K562 (cell line): Measurements from ENCODE around the gene MYPN. TPM values are rescaled to one million over a fixed set of nuclear protein-coding genes. Genes with fewer than 3 reads are reported as not detected.

ENCODE experiments used
- ATAC-seq: fragments of 200-7000 bp; cut with Tn5 transposase; 3 replicates; pipeline ENCODE4 v1.9.1; 2020; ENCODE audit warnings: moderate library complexity
- Bru-seq: library from RNA; stranded (reverse); fragments of 400-500 nt; gene quantifications from one replicate; lab custom pipeline; 2021; lab: Mats Ljungman, UMichigan
- BruChase-seq, 2 experiments: library from RNA; stranded (reverse); fragments of 400-500 nt; gene quantifications; one replicate each; lab custom pipeline; 2021; lab: Mats Ljungman, UMichigan
- BruUV-seq: library from RNA; stranded (reverse); fragments of 400-500 nt; replicated peaks from 2 replicates; lab custom pipeline; 2021; lab: Mats Ljungman, UMichigan
- CTCF ChIA-PET: fragments of 300-600 bp; formaldehyde crosslinking; extraction: SDS; loops from one replicate; lab custom pipeline; 2021; ENCODE audit warnings: low intra/inter-chr PET ratio; lab: Yijun Ruan, JAX
- POLR2A ChIA-PET: fragments of 300-600, 350-650 bp; sonication (Branson Sonifier 250); formaldehyde crosslinking; extraction: SDS; loops from one replicate; lab custom pipeline; 2021; ENCODE audit warnings: antibody characterized with exemption, inconsistent platforms; lab: Yijun Ruan, JAX
- DNase-seq, 4 experiments: peaks; one replicate each; pipeline versions ENCODE4 v3.0.0 to v3.0.0-alpha.2; 2011 to 2018; ENCODE audit warnings: low spot score in 3 of 4, mixed read lengths in 3 of 4; ENCODE audit errors: extremely low read depth in 1 of 4
- FAIRE-seq: peaks from 2 replicates; lab custom pipeline; 2011; peaks lifted over from hg19 to GRCh38; lab: Jason Lieb, UNC
- H2AFZ ChIP-seq: 2 replicates; pipeline ENCODE4 v1.6.0; 2011; ENCODE audit warnings: low read depth, low read length, control low read depth, inconsistent platforms
- H3K27ac ChIP-seq: fragments of 200-600 bp; 3 replicates; pipeline ENCODE4 v1.8.0; 2011; ENCODE audit warnings: low read depth, mild to moderate bottlenecking, control low read depth, inconsistent platforms, low read length, moderate library complexity, mixed read lengths; ENCODE audit errors: extremely low read depth
- H3K27me3 ChIP-seq, 2 experiments: fragments of 300-600 bp in 1 of 2; 2 replicates in 1 of 2; 3 replicates in 1 of 2; pipeline versions ENCODE4 v1.6.0 to v1.8.0; 2011; ENCODE audit warnings: inconsistent platforms in 2 of 2, low read length in 2 of 2, mild to moderate bottlenecking in 1 of 2, mixed read lengths in 1 of 2, moderate library complexity in 1 of 2; ENCODE audit not compliant: control insufficient read depth in 2 of 2, insufficient read depth in 2 of 2
- H3K36me3 ChIP-seq: fragments of 300-600 bp; 3 replicates; pipeline ENCODE4 v1.8.0; 2011; ENCODE audit warnings: mild to moderate bottlenecking, low read length, inconsistent platforms; ENCODE audit not compliant: control insufficient read depth, insufficient read depth
- H3K4me1 ChIP-seq, 2 experiments: fragments of 200-600 bp in 1 of 2; replicated peaks in 1 of 2; 2 replicates in 1 of 2; 3 replicates in 1 of 2; pipeline versions ENCODE4 v1.5.1 to v1.8.0; 2011; ENCODE audit warnings: inconsistent platforms in 2 of 2, low read length in 2 of 2, mild to moderate bottlenecking in 1 of 2, mixed read lengths in 1 of 2, moderate library complexity in 1 of 2; ENCODE audit not compliant: control insufficient read depth in 2 of 2, insufficient read depth in 2 of 2
- H3K4me2 ChIP-seq: 2 replicates; pipeline ENCODE4 v1.6.1; 2011; ENCODE audit warnings: low read length, control low read depth, inconsistent platforms, mixed read lengths; ENCODE audit not compliant: insufficient read depth
- H3K4me3 ChIP-seq: fragments of 200-600 bp; sonication (generic), shearing (Covaris generic); 2 replicates; pipeline ENCODE4 v1.5.1; 2016; ENCODE audit warnings: control low read depth, inconsistent platforms
- H3K79me2 ChIP-seq: fragments of 200-600 bp; 3 replicates; pipeline ENCODE4 v1.8.0; 2011; ENCODE audit warnings: low read length, inconsistent platforms; ENCODE audit not compliant: control insufficient read depth, insufficient read depth
- H3K9ac ChIP-seq, 2 experiments: 2 replicates each; pipeline versions ENCODE4 v1.6.0 to v1.6.1; 2011; ENCODE audit warnings: low read depth in 2 of 2, low read length in 2 of 2, control low read depth in 1 of 2, inconsistent platforms in 1 of 2, mild to moderate bottlenecking in 1 of 2, mixed read lengths in 1 of 2; ENCODE audit not compliant: insufficient read depth in 1 of 2
- H3K9me1 ChIP-seq: one replicate; pipeline ENCODE4 v1.6.0; 2011; ENCODE audit warnings: inconsistent platforms, mild to moderate bottlenecking, low read length, moderate library complexity; ENCODE audit not compliant: control insufficient read depth, insufficient read depth
- H3K9me3 ChIP-seq: replicated peaks from 2 replicates; pipeline ENCODE4 v1.5.1; 2011; ENCODE audit warnings: low read depth, low read length, inconsistent platforms; ENCODE audit not compliant: control insufficient read depth, insufficient read depth
- H4K20me1 ChIP-seq: replicated peaks from 2 replicates; pipeline ENCODE4 v1.6.1; 2011; ENCODE audit warnings: low read length, inconsistent platforms, mixed read lengths; ENCODE audit not compliant: control insufficient read depth, insufficient read depth
- COPS2 ChIP-seq: fragments of 450-650 bp; conservative IDR thresholded peaks from 2 replicates; pipeline ENCODE4 v1.6.1; 2016; ENCODE audit warnings: mild to moderate bottlenecking, moderate library complexity
- ESRRA ChIP-seq: fragments of 450-650 bp; IDR thresholded peaks from 2 replicates; pipeline ENCODE4 v1.6.1; 2014; ENCODE audit warnings: low read depth, mild to moderate bottlenecking, moderate library complexity, borderline replicate concordance
- LCOR ChIP-seq: sonication (generic); formaldehyde crosslinking; IDR thresholded peaks from 2 replicates; pipeline ENCODE4 v1.8.0; 2022; ENCODE audit warnings: mild to moderate bottlenecking, missing genetic modification reagents
- SMARCA5 ChIP-seq: fragments of 450-650 bp; IDR thresholded peaks from 2 replicates; pipeline ENCODE4 v1.6.1; 2016
- SPI1 ChIP-seq: IDR thresholded peaks from 2 replicates; pipeline ENCODE4 v1.6.1; 2011; ENCODE audit warnings: low read depth, low read length, control low read depth, borderline replicate concordance
- STAT5B ChIP-seq: fragments of 250-450 bp; sonication (Bioruptor Pico); IDR thresholded peaks from 2 replicates; pipeline ENCODE4 v1.8.0; 2021; ENCODE audit warnings: mild to moderate bottlenecking, inconsistent platforms
- ZNF444 ChIP-seq: fragments of 250-450 bp; sonication (Bioruptor Pico); IDR thresholded peaks from 2 replicates; pipeline ENCODE4 v1.4.0; 2020; ENCODE audit warnings: mild to moderate bottlenecking, moderate library complexity
- ZNF583 ChIP-seq: fragments of 250-450 bp; sonication (Bioruptor Pico); IDR thresholded peaks from 2 replicates; pipeline ENCODE4 v1.4.0; 2020
- WGBS: fragments of 100-300 bp; shearing (Covaris generic); methylation state at CpG from one replicate; pipeline ENCODE4 v1.1.6; 2016; ENCODE audit warnings: low coverage, mixed read lengths; ENCODE audit not compliant: insufficient coverage; ENCODE audit errors: missing lambda C conversion rate; 5-methylcytosine and 5-hydroxymethylcytosine counted together
- in situ Hi-C: fragments of 300-500 bp; cut with MboI; formaldehyde crosslinking; loops from 4 replicates; pipeline ENCODE4 v1.15.0; 2018; ENCODE audit warnings: inconsistent platforms, mixed read lengths
- intact Hi-C: fragments of 100-400 bp; cut with micrococcal nuclease; formaldehyde crosslinking; loops from 2 replicates; pipeline ENCODE4 v1.14.2; 2022
- long read RNA-seq, 3 experiments: library from polyadenylated mRNA in 2 of 3; library from RNA in 1 of 3; unstranded in 2 of 3; stranded (forward) in 1 of 3; transcript quantifications; one replicate each; pipeline ENCODE4 v2.0.0, GENCODE V29; 2019 to 2022
- polyA minus RNA-seq, 3 experiments: library from RNA; depleted of rRNA, polyadenylated mRNA; stranded (reverse); fragments of >200 nt; gene quantifications; 2 replicates each; pipeline ENCODE4 v1.2.3, GENCODE V29; 2011
- polyA plus RNA-seq, 8 experiments: library from polyadenylated mRNA; depleted of rRNA in 4 of 8; stranded (reverse) in 5 of 8; unstranded in 3 of 8; fragments of >200 nt; fragmentation: Nextera tagmentation in 2 of 8; fragmentation: Illumina TruSeq in 1 of 8; extraction: Ambion mirVana in 2 of 8; extraction: Trizol in 1 of 8; gene quantifications; 2 replicates each; pipeline versions ENCODE4 v1.2.1 to v1.2.3, GENCODE V29; 2011 to 2014; ENCODE audit warnings: inconsistent platforms in 1 of 8, missing spikeins in 1 of 8
- total RNA-seq, 7 experiments: library from RNA; depleted of rRNA in 6 of 7; stranded (reverse); fragments of >200 nt in 6 of 7; fragmentation: Illumina TruSeq in 2 of 7; extraction: Trizol in 2 of 7; gene quantifications; 2 replicates each; pipeline versions ENCODE4 v1.2.1 to v1.2.3, GENCODE V29; 2011 to 2021; ENCODE audit warnings: low replicate concordance in 1 of 7
- TF ChIP-seq, protein P1 (sequence below): IDR thresholded peaks from 3 replicates; pipeline ENCODE4 v1.6.1; 2011; ENCODE audit warnings: borderline replicate concordance, mild to moderate bottlenecking, moderate library complexity; ENCODE audit not compliant: insufficient read length; ENCODE audit errors: extremely low read depth
- TF ChIP-seq, protein P2 (sequence below): IDR thresholded peaks from 2 replicates; pipeline ENCODE4 v1.6.1; 2014; ENCODE audit warnings: antibody characterized with exemption

MYPN gene, protein sequence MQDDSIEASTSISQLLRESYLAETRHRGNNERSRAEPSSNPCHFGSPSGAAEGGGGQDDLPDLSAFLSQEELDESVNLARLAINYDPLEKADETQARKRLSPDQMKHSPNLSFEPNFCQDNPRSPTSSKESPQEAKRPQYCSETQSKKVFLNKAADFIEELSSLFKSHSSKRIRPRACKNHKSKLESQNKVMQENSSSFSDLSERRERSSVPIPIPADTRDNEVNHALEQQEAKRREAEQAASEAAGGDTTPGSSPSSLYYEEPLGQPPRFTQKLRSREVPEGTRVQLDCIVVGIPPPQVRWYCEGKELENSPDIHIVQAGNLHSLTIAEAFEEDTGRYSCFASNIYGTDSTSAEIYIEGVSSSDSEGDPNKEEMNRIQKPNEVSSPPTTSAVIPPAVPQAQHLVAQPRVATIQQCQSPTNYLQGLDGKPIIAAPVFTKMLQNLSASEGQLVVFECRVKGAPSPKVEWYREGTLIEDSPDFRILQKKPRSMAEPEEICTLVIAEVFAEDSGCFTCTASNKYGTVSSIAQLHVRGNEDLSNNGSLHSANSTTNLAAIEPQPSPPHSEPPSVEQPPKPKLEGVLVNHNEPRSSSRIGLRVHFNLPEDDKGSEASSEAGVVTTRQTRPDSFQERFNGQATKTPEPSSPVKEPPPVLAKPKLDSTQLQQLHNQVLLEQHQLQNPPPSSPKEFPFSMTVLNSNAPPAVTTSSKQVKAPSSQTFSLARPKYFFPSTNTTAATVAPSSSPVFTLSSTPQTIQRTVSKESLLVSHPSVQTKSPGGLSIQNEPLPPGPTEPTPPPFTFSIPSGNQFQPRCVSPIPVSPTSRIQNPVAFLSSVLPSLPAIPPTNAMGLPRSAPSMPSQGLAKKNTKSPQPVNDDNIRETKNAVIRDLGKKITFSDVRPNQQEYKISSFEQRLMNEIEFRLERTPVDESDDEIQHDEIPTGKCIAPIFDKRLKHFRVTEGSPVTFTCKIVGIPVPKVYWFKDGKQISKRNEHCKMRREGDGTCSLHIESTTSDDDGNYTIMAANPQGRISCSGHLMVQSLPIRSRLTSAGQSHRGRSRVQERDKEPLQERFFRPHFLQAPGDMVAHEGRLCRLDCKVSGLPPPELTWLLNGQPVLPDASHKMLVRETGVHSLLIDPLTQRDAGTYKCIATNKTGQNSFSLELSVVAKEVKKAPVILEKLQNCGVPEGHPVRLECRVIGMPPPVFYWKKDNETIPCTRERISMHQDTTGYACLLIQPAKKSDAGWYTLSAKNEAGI (N-terminal part only)
- not detected in 2 replicates for total RNA-seq (2011; cell fraction: chromatin; rRNA removed; ENCODE audit: low replicate concordance)
- total RNA-seq (2011; cell fraction: nucleolus; rRNA removed), result not detected in 2 replicates
- total RNA-seq (2011; cell fraction: nucleoplasm; rRNA removed), result not detected in 2 replicates
- not detected in 2 replicates for total RNA-seq (2014; rRNA removed)
- not detected in 2 replicates for total RNA-seq (2014; rRNA removed; fragmentation: Illumina TruSeq; extraction: Trizol)
- not detected in 2 replicates for total RNA-seq (2015; rRNA removed; fragmentation: Illumina TruSeq; extraction: Trizol)
- not detected in 2 replicates for total RNA-seq (2021)
- not detected in 2 replicates for polyA plus RNA-seq (2011; rRNA removed)
- not detected in 2 replicates for polyA plus RNA-seq (2011; cell fraction: cytosol; rRNA removed)
- polyA plus RNA-seq (2011; cell fraction: nucleus; rRNA removed), result not detected in 2 replicates
- not detected in 2 replicates for polyA plus RNA-seq (2012)
- not detected in 2 replicates for polyA plus RNA-seq (2014; fragmentation: Illumina TruSeq; extraction: Trizol)
- polyA plus RNA-seq (2014; fragmentation: Nextera tagmentation; extraction: Ambion mirVana), result not detected
- not detected in 2 replicates for polyA plus RNA-seq (2014; rRNA removed)
- not detected in 2 replicates for polyA minus RNA-seq (2011; rRNA and poly(A)+ RNA removed)
- 0.48 and 0.73 TPM in 2 replicates for polyA minus RNA-seq (2011; cell fraction: cytosol; rRNA and poly(A)+ RNA removed)
- polyA minus RNA-seq (2011; cell fraction: nucleus; rRNA and poly(A)+ RNA removed), result 0.11 TPM in 1 of 2 replicates, not detected in the other
- percentile 2 among the genes with signal in this experiment for Bru-seq, nascent RNA
- percentile 5 among the genes with signal in this experiment for BruChase-seq, experiment 1, labeled RNA remaining after a 2-hour chase
- percentile 6 among the genes with signal in this experiment for BruChase-seq, experiment 2, labeled RNA remaining after a 6-hour chase
- long read RNA-seq, experiment 1, result 0 reads
- long read RNA-seq, experiment 2, result 0 reads
- long read RNA-seq, experiment 3, result 0 reads

DNA sequence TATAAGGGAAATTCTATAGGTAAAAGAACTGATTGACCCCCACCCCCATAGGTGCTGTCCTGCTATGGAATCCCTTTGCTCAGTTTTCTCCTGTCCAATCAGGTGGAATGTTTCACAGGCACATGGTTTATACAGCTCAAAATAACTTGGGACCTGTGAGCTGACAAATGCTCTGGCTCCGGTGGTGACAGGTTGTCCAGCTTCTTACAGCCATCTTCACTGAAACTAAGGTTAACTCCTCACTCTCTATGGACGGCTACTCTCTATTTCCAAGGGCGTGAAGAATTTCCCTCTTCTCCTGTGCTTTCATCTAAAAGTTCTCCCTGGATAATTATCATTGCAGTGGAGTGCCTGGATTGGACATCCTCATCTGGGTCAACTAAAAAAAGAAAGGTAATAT is at the start of gene MYPN:
Gene MYPN, plus strand, starts transcription at position 158 of the 400 bp plus-strand sequence. CDS start 11,951 bp downstream, outside the sequence.
- BruUV-seq, result no TSS peak
- 1% methylated on average over 3 of the region's 3 CpGs for WGBS
- CTCF ChIA-PET, result no interaction called here
- TF ChIP-seq, protein P1, sequence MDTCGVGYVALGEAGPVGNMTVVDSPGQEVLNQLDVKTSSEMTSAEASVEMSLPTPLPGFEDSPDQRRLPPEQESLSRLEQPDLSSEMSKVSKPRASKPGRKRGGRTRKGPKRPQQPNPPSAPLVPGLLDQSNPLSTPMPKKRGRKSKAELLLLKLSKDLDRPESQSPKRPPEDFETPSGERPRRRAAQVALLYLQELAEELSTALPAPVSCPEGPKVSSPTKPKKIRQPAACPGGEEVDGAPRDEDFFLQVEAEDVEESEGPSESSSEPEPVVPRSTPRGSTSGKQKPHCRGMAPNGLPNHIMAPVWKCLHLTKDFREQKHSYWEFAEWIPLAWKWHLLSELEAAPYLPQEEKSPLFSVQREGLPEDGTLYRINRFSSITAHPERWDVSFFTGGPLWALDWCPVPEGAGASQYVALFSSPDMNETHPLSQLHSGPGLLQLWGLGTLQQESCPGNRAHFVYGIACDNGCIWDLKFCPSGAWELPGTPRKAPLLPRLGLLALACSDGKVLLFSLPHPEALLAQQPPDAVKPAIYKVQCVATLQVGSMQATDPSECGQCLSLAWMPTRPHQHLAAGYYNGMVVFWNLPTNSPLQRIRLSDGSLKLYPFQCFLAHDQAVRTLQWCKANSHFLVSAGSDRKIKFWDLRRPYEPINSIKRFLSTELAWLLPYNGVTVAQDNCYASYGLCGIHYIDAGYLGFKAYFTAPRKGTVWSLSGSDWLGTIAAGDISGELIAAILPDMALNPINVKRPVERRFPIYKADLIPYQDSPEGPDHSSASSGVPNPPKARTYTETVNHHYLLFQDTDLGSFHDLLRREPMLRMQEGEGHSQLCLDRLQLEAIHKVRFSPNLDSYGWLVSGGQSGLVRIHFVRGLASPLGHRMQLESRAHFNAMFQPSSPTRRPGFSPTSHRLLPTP, result no peak
- TF ChIP-seq ZNF444 (CRISPR knock-in tag), result no peak
- no peak for TF ChIP-seq ZNF583 (CRISPR knock-in tag)
- no peak for TF ChIP-seq COPS2
- TF ChIP-seq STAT5B, result no peak
- no peak for TF ChIP-seq SMARCA5
- TF ChIP-seq ESRRA, result no peak
- TF ChIP-seq, protein P2, sequence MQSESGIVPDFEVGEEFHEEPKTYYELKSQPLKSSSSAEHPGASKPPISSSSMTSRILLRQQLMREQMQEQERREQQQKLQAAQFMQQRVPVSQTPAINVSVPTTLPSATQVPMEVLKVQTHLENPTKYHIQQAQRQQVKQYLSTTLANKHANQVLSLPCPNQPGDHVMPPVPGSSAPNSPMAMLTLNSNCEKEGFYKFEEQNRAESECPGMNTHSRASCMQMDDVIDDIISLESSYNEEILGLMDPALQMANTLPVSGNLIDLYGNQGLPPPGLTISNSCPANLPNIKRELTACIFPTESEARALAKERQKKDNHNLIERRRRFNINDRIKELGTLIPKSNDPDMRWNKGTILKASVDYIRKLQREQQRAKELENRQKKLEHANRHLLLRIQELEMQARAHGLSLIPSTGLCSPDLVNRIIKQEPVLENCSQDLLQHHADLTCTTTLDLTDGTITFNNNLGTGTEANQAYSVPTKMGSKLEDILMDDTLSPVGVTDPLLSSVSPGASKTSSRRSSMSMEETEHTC, result no peak
- TF ChIP-seq SPI1, result no peak
- no peak for TF ChIP-seq LCOR

More for the DNA sequence above, at the start of gene MYPN:
- no peaks in the 10 kb centered on the region for H3K4me1 ChIP-seq
- in situ Hi-C loops (no loop called here), intact Hi-C loops (no loop called here)
- no peaks in the 10 kb centered on the region for H3K9me1 ChIP-seq
- no peaks in the 10 kb centered on the region for H4K20me1 ChIP-seq
- no peaks in the 10 kb centered on the region for H3K9me3 ChIP-seq
- DNase-seq, result no peak
- no peak for ATAC-seq
- no peak for FAIRE-seq
- H3K36me3 ChIP-seq, result no peaks in the 10 kb centered on the region
- no peak within 1 kb of the TSS for H2AFZ ChIP-seq
- no peak within 1 kb of the TSS for H3K4me2 ChIP-seq
- H3K27me3 ChIP-seq, result peaks cover 13 to 27% of the 10 kb centered on the region in 2 experiments; a peak in 4 of 5 replicates
- POLR2A ChIA-PET, result interaction anchor here (0.6 to 2.2 kb wide), 3 partner anchors 8 to 179 kb away, joined by 3 to 6 read pairs (median 4); no protein-coding TSS in a partner anchor
- no peak within 1 kb of the TSS for H3K4me3 ChIP-seq
- no peaks in the 10 kb centered on the region for H3K79me2 ChIP-seq
- H3K9ac ChIP-seq, result no peak within 1 kb of the TSS
- no peak within 1 kb of the TSS for H3K27ac ChIP-seq
